Upper lobe of right lung (tissue), 1 donor: ENCODE measurements around the gene SEM1. TPM values are rescaled to one million over a fixed set of nuclear protein-coding genes. Genes with fewer than 3 reads are reported as not detected.

Experiments used
- ATAC-seq: fragments of 200-7000 bp; cut with Tn5 transposase; one replicate; pipeline ENCODE4 v1.9.1; 2020; ENCODE audit warnings: mild to moderate bottlenecking, moderate library complexity
- DNase-seq: peaks from one replicate; pipeline ENCODE4 v3.0.0-alpha.2; 2020
- H3K27ac ChIP-seq: fragments of 200-600 bp; one replicate; pipeline ENCODE4 v1.8.0; 2022
- H3K27me3 ChIP-seq: fragments of 200-600 bp; one replicate; pipeline ENCODE4 v1.8.0; 2022; ENCODE audit warnings: mild to moderate bottlenecking
- H3K36me3 ChIP-seq: fragments of 200-600 bp; one replicate; pipeline ENCODE4 v1.8.0; 2022
- H3K4me1 ChIP-seq: fragments of 200-600 bp; one replicate; pipeline ENCODE4 v1.8.0; 2022
- H3K4me3 ChIP-seq: fragments of 200-600 bp; one replicate; pipeline ENCODE4 v1.8.0; 2022; ENCODE audit warnings: mild to moderate bottlenecking
- H3K9me3 ChIP-seq: fragments of 200-600 bp; one replicate; pipeline ENCODE4 v1.8.0; 2022
- CTCF ChIP-seq: fragments of 200-600 bp; IDR thresholded peaks from one replicate; pipeline ENCODE4 v1.8.0; 2022; ENCODE audit warnings: antibody characterized with exemption
- intact Hi-C: fragments of 100-400 bp; cut with DNase I; formaldehyde crosslinking; loops from one replicate; pipeline ENCODE4 v1.11.0; 2022
- total RNA-seq: library from RNA; stranded (reverse); fragmentation: NEBNext Ultra II Directional; extraction: Animal tissue kit (Norgen Biotek cat#: 25700); gene quantifications from one replicate; pipeline ENCODE4 v1.2.1, GENCODE V29; 2021
- donor health status: DM: no; HTN: yes; CAD: no; lungs with severe emphysema.

The SEM1 gene
- total RNA-seq, 1 donor from 2014 or later, result 29.5 TPM

DNA sequence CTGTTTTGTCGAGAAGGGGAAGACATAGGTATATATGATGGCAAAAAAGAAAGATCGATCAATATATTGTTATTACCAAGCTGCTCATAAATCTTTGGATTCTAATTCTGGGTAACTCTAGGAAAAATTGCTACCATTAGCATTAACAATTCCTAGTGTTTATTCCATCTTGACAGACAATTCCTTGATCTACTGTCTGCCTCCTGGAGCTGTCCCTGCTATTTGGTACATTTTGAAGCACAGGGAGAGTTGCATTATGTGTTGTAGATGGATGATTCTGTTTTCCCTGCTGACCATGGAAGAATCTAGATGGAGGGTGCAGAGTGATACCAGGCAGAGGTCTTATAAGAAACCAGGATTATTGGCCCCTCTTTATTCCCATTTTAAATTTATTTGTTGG lies 29.1 kb upstream of the SEM1 start:
- Histone ChIP-seq H3K27me3 (peaks cover 6% of the 10 kb centered on the region), H3K4me1 (no peaks in the 10 kb centered on the region), H3K27ac (no peak overlapping the region), H3K9me3 (no peaks in the 10 kb centered on the region), H3K4me3 (no peak overlapping the region), H3K36me3 (no peaks in the 10 kb centered on the region)
- TF ChIP-seq CTCF, result no peak
- ATAC-seq, result no peak
- intact Hi-C loops, result no loop called here
- DNase-seq, result no peak

GRCh38 chr7:96737545-96738050 lies 28.0 kb upstream of the SEM1 start:
- intact Hi-C loops, result no loop called here
- H3K4me3 ChIP-seq, result no peak overlapping the region

DNA sequence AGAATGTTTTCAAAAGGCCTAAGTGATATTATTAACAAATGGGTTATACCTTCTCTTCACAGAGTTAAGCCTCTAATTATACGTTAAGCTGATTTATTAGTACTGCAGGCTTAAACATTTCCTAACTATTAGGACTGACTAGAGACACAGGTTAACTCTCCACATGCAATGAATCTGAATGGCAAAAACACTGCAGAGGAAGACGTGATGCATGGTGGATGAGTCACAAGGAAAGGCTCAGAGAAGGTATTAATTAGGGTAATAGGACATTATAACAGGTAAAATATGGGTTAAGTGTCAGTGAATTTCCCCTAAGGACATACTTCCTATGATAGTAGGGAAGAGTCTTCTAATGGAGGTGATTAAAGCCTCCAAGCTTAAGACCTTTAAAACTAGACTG lies 24.7 kb upstream of the SEM1 start:
- Histone ChIP-seq H3K4me3 (no peak overlapping the region), H3K36me3 (no peaks in the 10 kb centered on the region), H3K27me3 (peaks cover 6% of the 10 kb centered on the region), H3K9me3 (no peaks in the 10 kb centered on the region), H3K4me1 (no peaks in the 10 kb centered on the region), H3K27ac (no peak overlapping the region)
- no peak for TF ChIP-seq CTCF
- ATAC-seq (no peak), DNase-seq (no peak)
- intact Hi-C loops, result no loop called here

More at GRCh38 chr7:96737545-96738050, 28.0 kb upstream of the SEM1 start:
- TF ChIP-seq CTCF, result no peak
- no peak for ATAC-seq
- peaks cover 6% of the 10 kb centered on the region for H3K27me3 ChIP-seq
- no peak overlapping the region for H3K27ac ChIP-seq
- H3K4me1 ChIP-seq, result no peaks in the 10 kb centered on the region
- H3K36me3 ChIP-seq, result no peaks in the 10 kb centered on the region
- no peaks in the 10 kb centered on the region for H3K9me3 ChIP-seq
- DNase-seq, result no peak

- TF ChIP-seq CTCF, result no peak
- no peaks in the 10 kb centered on the region for H3K36me3 ChIP-seq
- H3K4me1 ChIP-seq, result no peaks in the 10 kb centered on the region
- no peaks in the 10 kb centered on the region for H3K9me3 ChIP-seq
- H3K27ac ChIP-seq, result no peak overlapping the region
- H3K27me3 ChIP-seq, result no peaks in the 10 kb centered on the region
- ATAC-seq (no peak), DNase-seq (no peak)
- no peak overlapping the region for H3K4me3 ChIP-seq
- intact Hi-C loops, result no loop called here
These were observed 20.2 kb upstream of the SEM1 start for GRCh38 chr7:96729820-96730219.

- intact Hi-C loops, result no loop called here
- Histone ChIP-seq H3K27ac (no peak overlapping the region), H3K36me3 (no peaks in the 10 kb centered on the region), H3K27me3 (no peaks in the 10 kb centered on the region), H3K4me1 (no peaks in the 10 kb centered on the region), H3K4me3 (no peak overlapping the region), H3K9me3 (no peaks in the 10 kb centered on the region)
- no peak for TF ChIP-seq CTCF
- DNase-seq, result no peak
- no peak for ATAC-seq
These were observed 18.5 kb upstream of the SEM1 start for GRCh38 chr7:96728139-96728538.

- H3K27ac ChIP-seq, result no peak overlapping the region
- H3K4me1 ChIP-seq, result no peaks in the 10 kb centered on the region
- no peaks in the 10 kb centered on the region for H3K27me3 ChIP-seq
- H3K4me3 ChIP-seq, result no peak overlapping the region
- no peak for TF ChIP-seq CTCF
- H3K9me3 ChIP-seq, result no peaks in the 10 kb centered on the region
- DNase-seq, result no peak
- intact Hi-C loops, result no loop called here
- no peak for ATAC-seq
- H3K36me3 ChIP-seq, result no peaks in the 10 kb centered on the region
These were observed 18.0 kb upstream of the SEM1 start for GRCh38 chr7:96727534-96728088.
